Left colon (tissue), 2 donors: ENCODE data around the gene NFE2L1. TPM values are rescaled to one million over a fixed set of nuclear protein-coding genes. Genes with fewer than 3 reads are reported as not detected.
"Not testable (repeated sequence)": the region's sequence is repeated elsewhere in the genome, so short reads cannot be mapped to it uniquely, and the experiment has no call there.

ENCODE experiments used
- ATAC-seq: fragments of 200-7000 bp; cut with Tn5 transposase; one replicate; pipeline ENCODE4 v1.9.1; 2020; ENCODE audit warnings: mild to moderate bottlenecking, moderate library complexity
- DNase-seq, 2 donors: peaks; one replicate each; pipeline ENCODE4 v3.0.0-alpha.2; 2020
- intact Hi-C, 2 donors: fragments of 100-400 bp; cut with DNase I in 1 of 2; cut with micrococcal nuclease in 1 of 2; formaldehyde crosslinking; loops; one replicate each; pipeline versions ENCODE4 v1.11.2 to v1.14.0; 2022; cut with DNase I, micrococcal nuclease
- long read RNA-seq: library from polyadenylated mRNA; unstranded; transcript quantifications from one replicate; pipeline ENCODE4 v2.0.0, GENCODE V29; 2021
- total RNA-seq, 2 donors: library from RNA; stranded (reverse); fragmentation: NEBNext Ultra II Directional; extraction: Animal tissue kit (Norgen Biotek cat#: 25700); gene quantifications; one replicate each; pipeline ENCODE4 v1.2.1, GENCODE V29; 2021
- donor health status: DM: no; HTN: no; CAD: no.
- donor health status: DM: yes; HTN: yes; CAD: no.

Gene NFE2L1, protein sequence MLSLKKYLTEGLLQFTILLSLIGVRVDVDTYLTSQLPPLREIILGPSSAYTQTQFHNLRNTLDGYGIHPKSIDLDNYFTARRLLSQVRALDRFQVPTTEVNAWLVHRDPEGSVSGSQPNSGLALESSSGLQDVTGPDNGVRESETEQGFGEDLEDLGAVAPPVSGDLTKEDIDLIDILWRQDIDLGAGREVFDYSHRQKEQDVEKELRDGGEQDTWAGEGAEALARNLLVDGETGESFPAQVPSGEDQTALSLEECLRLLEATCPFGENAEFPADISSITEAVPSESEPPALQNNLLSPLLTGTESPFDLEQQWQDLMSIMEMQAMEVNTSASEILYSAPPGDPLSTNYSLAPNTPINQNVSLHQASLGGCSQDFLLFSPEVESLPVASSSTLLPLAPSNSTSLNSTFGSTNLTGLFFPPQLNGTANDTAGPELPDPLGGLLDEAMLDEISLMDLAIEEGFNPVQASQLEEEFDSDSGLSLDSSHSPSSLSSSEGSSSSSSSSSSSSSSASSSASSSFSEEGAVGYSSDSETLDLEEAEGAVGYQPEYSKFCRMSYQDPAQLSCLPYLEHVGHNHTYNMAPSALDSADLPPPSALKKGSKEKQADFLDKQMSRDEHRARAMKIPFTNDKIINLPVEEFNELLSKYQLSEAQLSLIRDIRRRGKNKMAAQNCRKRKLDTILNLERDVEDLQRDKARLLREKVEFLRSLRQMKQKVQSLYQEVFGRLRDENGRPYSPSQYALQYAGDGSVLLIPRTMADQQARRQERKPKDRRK
- 100 to 1,000 TPM; 223 to 245 TPM for total RNA-seq
- long read RNA-seq, full-length matches to known transcripts = 11 of 129 reads
- long read RNA-seq, partial matches to known transcripts = 9 of 129 reads
- long read RNA-seq, other reads (novel, unspliced or antisense) = 109 of 129 reads

DNA sequence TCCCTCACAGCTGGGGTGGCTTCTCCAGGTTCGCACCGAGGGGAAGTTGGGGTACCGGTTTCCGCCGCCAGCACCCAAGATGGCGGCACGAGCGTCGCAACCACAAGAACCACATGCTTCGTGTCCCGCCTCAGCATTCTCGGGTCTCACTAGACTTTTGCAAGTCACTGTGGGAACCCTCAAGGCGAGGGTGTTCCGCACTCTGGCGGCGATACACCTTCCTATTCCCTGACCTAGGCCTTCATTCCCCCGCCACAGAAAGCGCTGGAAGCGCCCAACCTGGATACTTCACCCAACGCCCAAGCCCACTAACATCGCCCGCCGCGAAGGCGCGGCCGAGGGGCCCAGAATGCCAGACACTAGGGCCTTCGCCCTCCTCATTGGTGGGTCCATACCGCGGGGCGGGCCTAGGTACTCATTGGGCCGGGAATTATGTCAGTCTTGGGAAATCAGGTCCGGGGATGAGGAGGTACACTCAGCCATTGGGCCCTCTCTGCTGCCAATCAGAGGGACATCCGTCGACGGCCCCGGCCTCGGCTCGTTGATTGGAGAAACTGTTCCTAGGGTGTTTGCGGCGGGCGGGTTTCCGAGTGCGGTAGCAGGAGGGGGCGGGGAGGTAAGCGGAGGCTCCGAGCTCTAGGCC is at the start of gene NFE2L1:
Gene NFE2L1 (plus strand): TSS at position 619 of the 643 bp plus-strand sequence. CDS start 2,760 bp downstream, outside the sequence.
- peak; percentile 78 for ATAC-seq
- intact Hi-C loops = no loop called here
- peak; percentile 98 to 100 for DNase-seq

DNA sequence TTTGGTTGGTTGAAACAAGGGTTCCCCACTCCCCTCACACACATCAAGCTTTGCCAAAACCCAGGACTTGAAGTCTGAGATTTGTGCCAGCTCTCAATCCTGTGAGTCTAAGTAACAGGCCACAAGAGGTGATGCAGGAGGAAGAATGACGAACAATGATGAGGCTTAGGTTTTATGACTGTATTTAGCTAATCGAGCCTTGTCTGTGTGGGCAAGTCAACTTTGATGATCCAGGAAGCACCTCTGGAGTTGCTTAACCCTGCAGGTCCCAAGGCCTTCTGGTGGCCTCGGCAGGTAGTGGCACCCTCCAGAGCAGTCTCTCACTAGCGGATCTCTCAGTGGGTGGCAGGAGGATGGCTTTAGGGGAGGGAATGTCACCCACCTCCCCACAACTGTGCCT is 48.6 kb upstream of the NFE2L1 start:
- intact Hi-C loops = no loop called here
- peak; percentile 81 for ATAC-seq
- no peak for DNase-seq

DNA sequence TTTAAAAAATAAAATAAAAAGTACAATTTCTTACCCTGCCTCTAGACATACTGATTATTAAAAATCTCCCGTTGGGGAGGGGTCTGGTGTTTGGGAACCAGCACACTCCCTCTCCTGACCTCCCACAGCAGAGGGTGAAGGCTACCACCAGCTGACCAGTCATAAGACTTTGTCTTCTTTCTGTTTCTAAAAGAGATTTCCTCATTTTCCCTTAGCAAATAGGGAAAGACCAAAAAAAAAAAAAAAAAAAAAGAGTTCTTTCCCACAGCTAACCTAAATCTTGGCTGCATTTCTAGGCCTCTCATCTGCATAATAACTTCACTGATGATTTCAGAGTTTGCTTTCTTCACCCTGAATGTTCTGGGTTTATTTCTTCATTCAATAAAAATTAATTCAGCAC is 47.0 kb upstream of the NFE2L1 start:
- DNase-seq = no peak
- intact Hi-C loops = no loop called here
- ATAC-seq = no peak

DNA sequence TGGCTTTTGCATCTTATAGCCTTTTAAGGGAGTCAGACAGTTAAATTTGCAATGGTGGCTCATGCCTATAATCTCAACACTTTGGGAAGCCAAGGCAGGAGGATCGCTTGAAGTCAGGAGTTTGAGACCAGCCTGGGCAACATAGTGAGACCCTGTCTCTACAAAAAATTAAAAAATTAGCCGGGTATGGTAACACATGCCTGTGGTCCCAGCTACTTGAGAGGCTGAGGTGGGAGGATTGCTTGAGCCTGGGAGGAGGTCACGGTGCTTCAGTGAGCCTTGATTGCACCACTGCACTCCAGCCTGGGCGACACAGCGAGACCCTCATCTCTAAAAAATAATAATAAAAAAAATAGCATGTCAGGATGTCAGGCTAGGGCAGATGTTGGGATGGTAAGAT is 46.5 kb upstream of the NFE2L1 start:
- ATAC-seq, intact Hi-C loops, DNase-seq: not testable (repeated sequence)

DNA sequence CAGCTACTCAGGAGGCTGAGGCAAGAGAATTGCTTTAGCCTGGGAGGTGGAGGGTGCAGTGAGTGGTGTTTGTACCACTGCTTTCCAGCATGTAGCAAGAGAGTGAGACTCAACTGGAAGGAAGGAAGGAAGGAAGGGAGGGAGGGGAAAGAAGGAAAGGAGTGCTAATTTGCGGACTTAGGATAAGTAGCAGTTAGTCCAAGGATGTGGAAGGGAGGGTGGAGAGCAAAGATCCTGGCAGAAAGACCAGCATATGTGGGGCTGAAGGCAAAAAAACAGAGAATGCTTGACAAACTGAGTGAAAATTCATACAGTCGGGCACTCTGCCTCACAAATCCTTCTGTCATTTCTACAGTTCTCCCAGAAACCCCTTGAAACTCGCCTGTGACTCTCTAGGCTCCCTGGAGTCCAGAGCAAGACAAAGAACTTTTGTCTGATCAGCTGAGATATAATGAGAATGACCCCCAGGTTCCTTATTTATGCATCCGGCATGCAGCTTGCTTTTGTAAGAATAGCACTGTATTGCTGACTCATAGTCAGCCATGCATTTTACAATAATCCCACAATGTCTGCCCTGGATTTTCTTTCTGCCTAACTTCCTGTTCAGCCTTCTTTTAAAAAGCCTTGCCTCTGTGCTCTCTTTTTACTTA is 45.8 kb upstream of the NFE2L1 start:
- peak; percentile 78 for ATAC-seq
- intact Hi-C loops = no loop called here
- no peak for DNase-seq

DNA sequence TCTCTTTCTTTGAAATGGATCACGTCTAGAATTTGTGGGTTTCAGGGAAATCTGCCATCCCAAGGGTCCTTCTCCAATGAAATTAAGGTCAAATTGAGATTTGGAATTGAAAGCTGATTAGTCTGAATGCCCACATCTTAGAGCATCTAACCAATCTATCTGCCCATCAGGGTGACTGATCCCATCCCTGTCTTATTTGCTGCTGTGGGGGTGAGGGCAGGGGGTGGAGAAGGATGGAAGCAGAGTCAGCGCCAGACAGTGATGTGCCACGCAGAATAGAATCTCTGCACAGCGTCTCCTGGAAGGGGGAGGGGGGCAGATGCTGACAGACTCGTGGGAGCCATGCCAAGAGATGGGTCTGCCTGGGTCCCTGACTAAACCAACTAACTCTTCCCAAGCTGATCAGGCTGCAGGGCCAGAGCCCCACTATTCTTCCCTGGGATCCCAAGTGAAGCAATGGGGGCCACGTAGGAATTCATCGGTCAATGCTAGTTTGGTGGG is 45.2 kb upstream of the NFE2L1 start:
- no peak for ATAC-seq
- intact Hi-C loops = no loop called here

DNA sequence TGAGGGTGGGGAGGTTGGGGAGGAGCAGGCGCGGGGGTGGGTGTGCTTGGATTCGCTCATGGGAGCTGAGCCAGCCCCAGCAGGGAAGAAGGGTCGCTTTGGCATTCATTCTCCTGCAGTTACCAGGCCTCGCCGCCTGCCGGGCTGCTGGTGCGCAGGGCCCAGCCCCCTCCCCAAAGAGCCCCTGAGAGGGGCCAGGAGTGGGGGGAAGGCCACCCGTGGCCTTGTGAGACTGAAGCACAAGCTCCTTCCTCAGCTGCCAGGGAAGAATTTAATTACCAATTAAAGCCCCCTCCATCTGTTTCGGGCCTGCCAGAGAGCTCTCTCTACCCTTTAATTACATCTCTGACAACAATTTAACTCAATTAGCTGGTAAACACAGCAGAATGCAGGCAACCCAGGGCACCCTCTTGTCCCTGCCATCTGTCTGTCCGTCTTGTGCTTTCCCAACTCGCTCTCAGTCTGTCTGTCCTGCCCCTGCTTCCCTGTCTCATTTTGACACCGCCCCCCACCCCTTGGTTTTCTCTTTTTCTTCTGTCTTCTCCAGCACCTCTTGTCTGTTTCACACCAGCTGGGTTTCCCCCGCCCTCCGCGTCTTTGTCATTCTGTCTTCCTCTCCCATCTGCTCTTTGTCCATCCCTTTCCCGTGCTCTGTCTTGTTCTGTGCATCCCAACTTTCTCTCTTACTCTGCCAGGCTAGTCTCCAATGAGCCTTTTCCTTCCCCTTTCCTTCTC is 44.6 kb upstream of the NFE2L1 start:
- intact Hi-C loops = no loop called here
- DNase-seq (no peak), ATAC-seq (no peak)

More for the DNA sequence above, 45.2 kb upstream of the NFE2L1 start:
- DNase-seq = no peak

DNA sequence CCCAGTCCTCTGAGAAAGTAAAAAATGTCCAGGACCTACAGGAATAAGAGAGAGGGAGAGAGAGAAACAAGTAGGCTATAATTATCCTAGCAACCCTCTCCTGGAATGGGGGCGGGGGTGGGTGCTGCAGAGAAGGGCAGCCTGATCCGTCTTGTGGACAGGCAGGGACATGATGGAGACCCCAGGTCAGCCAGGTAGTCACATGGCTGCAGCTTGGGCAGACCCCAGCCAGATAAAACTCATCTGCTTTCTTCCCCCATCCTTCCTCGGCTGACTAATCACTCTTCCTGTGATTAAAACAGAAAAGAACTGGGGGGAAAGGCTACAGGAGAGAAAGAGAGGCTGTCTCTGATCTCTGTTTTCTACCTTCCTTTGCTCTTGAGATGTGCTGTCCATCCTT is 43.2 kb upstream of the NFE2L1 start:
- intact Hi-C loops = no loop called here
- ATAC-seq (no peak), DNase-seq (no peak)

DNA sequence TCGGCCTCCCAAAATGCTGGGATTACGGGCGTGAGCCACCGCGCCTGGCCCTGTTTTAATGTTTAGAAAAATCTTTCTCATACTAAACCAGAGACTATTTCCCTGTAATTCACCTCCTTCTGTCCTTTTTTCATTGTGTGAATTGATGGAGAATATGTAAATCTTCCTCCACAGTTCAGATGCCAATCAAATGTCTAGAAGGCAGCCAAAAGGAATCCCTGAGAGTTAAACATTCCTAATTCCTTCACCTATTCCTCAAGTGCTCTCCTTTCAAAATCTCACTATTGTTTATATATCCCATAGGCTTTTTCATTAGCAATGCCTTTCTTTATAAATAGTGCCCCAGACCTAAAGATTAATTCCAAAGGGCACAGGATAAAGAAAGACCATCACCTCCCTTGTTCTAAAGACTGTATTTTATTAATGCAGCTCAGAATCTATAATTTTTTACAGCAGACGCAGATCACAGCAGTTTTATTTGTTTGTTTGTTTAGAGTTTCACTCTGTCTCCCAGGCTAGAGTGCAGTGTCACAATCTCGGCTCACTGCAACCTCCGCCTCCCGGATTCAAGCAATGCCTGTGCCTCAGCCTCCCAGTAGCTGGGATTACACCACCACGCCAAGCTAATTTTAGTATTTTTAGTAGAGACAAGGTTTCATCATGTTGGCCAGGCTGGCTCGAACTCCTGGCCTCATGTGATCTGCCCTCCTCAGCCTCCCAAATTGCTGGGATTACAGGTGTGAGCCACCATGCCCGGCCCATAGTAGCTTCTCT is 41.0 kb upstream of the NFE2L1 start:
- intact Hi-C loops = no loop called here
- ATAC-seq = no peak
- no peak for DNase-seq

DNA sequence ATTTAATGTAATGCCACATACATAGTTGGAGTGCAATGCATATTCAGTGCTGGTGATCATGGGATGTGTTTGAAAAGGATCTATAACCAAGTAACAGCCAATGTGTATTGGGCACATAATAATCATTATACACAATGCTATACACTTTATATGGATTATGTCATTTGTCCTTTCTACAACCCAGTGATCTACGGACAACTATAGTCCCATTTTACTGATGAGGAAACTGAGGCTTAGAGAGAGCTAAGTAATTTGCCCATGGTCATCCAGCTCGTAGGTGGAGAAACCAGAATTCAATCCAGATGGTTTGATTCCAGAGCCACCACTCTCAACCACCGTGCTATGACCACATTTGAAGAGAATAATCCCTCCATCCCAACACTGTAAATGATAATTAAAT is 38.0 kb upstream of the NFE2L1 start:
- no peak for DNase-seq
- no peak for ATAC-seq
- intact Hi-C loops = no loop called here

DNA sequence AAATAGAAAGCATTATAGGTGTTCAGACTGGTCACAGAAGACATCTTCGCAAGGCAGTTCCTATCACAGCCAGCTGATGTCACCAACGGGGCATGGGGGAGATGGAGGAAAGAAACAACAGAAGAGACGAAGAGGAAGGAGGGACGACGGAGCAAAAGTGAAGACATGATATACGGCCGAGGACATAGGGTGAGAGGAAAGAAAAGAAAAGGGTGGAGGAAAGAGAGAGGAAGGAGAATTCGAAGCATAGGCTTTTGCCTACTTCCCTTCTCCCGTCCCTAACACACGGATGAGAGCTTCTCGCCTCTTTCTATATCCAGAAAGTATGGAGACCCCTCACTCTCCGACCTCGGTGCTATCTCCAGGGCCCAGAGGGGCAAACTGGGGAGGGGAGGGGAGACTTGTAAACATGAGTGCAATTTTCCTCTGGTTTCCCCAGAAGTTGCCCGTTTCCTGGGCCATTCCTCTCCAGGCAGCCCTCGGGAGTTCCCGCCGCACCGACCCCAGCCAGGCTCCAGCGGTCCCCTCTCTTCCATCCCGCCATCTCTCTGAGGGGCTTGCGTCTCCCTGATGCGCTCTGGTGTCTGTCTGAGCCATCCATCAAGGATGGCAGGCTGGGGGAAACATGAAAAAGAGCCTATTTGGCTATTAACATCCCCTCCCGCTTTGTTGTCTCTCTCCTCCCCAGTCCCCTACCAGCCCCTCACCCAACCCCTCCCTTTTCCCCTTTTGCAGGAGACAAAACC is 36.6 kb upstream of the NFE2L1 start:
- DNase-seq = peak in 1 of 2 donors; percentile 43
- peak; percentile 88 for ATAC-seq
- intact Hi-C loops = no loop called here

DNA sequence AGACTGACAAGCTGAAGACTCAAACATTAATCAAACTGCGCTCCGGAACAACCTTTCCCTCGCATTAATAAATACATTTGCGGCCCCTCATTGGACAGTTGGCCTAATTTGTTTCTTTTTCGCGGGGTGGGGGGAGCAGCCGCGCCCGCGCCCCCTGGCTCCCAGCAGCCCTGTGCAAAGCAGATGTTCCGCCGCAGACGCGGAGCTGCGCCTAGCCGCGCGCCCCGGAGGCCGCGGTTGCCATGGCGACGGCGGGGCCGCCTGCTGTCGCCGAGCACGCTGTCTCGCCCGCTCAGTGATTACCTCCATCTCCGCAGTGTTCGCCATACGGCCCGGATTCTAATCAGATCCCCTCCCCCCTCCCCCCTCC is 36.0 kb upstream of the NFE2L1 start:
- peak in 1 of 2 donors; percentile 63 for DNase-seq
- peak; percentile 70 for ATAC-seq
- intact Hi-C loops = no loop called here

DNA sequence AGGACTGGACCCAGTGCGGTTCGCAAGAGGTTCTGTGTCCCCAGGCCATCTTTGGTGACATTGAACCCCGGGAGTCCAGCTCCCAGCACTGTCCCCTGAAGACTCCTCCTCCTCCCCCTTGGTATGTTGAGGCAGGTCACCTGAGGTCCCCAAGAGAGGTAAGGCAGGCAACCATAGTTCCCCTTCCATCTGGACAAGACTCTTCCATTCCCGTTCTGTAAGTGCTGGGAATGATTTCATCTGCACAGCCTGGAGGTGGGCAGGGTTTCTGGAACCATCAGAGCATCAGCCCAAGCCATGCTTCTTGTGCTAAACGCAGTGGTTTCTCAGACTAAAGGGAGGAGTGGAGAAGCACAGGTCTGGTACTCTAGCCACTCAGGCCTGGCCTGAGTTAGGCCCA is 35.5 kb upstream of the NFE2L1 start:
- DNase-seq (no peak), ATAC-seq (no peak)
- intact Hi-C loops = no loop called here

DNA sequence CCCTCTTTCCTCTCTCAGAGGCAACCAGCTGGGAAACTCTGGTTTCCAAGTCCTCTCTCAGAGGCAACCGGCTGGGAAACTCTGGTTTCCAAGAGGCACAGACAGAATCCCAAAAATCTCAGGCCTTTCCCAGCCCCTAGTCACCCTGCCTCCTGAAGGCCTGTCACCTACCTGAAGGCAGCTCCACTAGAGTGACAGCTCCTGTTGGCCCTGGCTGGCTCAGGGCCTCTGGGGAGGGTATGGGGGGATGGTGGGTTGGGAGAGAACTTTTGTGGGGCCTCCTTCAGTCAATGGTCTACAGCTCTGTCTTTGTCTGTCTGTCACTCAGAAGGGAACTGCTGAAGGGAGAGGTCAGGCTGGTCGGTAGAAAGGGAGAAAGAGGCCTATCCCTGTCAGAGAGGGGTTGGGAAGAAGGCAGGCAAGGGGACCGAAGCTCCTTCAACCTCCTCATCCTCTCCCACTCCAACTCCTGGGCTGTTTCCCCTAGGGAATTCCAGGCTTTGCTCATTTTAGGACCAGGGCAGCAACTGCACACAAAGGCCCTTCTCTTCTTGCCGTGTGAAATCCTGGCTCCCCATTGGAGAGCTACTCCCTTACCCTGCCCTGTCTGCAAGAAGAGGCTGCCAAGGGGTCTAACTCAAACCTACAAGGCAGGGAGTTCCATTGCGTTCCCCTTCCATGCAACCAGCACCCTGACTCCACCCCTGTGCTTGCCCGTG is 34.1 kb upstream of the NFE2L1 start:
- intact Hi-C loops = no loop called here
- DNase-seq (no peak), ATAC-seq (no peak)

DNA sequence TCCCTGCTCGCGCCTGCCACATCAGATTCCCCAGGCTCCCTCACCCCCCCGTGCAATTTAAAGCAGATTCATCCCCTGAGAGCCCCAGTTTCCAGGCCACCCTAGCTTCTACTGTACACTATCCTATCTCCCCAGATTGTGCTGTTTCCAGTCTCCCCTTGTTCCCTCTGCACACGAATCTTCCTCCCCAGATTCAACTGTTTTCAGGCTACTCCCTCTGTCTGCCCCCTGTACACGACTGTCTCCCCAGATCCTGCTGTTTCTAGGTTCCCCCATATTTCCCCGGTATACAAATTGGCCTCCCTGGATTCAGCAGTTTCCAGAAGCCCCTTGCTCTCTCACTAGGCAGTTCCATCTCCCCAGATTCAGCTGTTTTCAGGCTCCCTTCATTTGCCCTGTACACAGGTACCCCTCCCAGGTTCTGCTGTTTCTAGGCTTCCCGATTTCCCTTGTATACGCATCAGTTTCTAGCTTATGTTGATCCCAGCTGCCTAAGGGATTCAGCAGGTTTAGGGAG is 33.5 kb upstream of the NFE2L1 start:
- no peak for DNase-seq
- no peak for ATAC-seq
- intact Hi-C loops = no loop called here

DNA sequence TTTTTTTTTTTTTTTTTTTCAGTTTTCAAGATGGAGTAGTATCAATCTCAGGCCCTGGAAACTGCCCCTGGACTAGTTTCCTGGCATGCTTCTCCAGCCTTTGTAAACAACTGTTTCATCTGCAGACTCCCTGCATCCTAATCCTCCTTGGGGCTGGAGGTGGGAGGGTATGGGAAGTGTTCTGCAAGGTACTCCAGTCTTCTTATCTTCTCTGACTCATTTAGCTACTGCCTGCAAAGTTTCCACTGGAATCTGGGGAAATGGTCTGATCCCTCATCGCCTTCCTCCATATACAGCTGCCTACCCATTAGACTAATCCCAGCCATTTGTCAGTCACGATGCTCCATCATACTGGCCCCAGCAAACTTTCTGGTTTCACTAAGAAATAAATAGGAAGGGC is 32.0 kb upstream of the NFE2L1 start:
- intact Hi-C loops = no loop called here
- ATAC-seq = no peak
- no peak for DNase-seq
